H9 (cell line): ENCODE data around the gene ANTXR2. TPM values are rescaled to one million over a fixed set of nuclear protein-coding genes. Genes with fewer than 3 reads are reported as not detected.

Experiments
- DNase-seq: peaks from one replicate; pipeline ENCODE4 v3.0.0-alpha.2; 2017
- H2AFZ ChIP-seq: one replicate; pipeline ENCODE4 v1.6.1; 2013; ENCODE audit warnings: mild to moderate bottlenecking, low read length, control low read depth, moderate library complexity
- H2AK5ac ChIP-seq: 2 replicates; pipeline ENCODE4 v1.6.1; 2013; ENCODE audit warnings: low read length, control low read depth, mixed read lengths; ENCODE audit not compliant: insufficient read length
- H2BK120ac ChIP-seq: one replicate; pipeline ENCODE4 v1.6.1; 2013; ENCODE audit warnings: low read depth, mild to moderate bottlenecking, low read length, control low read depth, inconsistent platforms; ENCODE audit not compliant: poor library complexity, severe bottlenecking
- H2BK12ac ChIP-seq: 2 replicates; pipeline ENCODE4 v1.6.1; 2013; ENCODE audit warnings: low read length, control low read depth, mixed read lengths, low read depth; ENCODE audit not compliant: insufficient read length
- H2BK15ac ChIP-seq: 2 replicates; pipeline ENCODE4 v1.6.1; 2013; ENCODE audit warnings: low read depth, low read length, control low read depth
- H2BK20ac ChIP-seq: one replicate; pipeline ENCODE4 v1.6.1; 2013; ENCODE audit warnings: low read depth, mild to moderate bottlenecking, low read length, control low read depth, inconsistent platforms; ENCODE audit not compliant: poor library complexity, severe bottlenecking
- H2BK5ac ChIP-seq: 2 replicates; pipeline ENCODE4 v1.6.1; 2013; ENCODE audit warnings: low read length, control low read depth, mixed read lengths; ENCODE audit not compliant: insufficient read length
- H3K14ac ChIP-seq: 2 replicates; pipeline ENCODE4 v1.6.1; 2013; ENCODE audit warnings: low read length, control low read depth; ENCODE audit not compliant: insufficient read depth
- H3K18ac ChIP-seq: 2 replicates; pipeline ENCODE4 v1.6.1; 2013; ENCODE audit warnings: low read depth, mild to moderate bottlenecking, mixed read lengths, low read length, control low read depth; ENCODE audit not compliant: insufficient read length
- H3K23ac ChIP-seq: 2 replicates; pipeline ENCODE4 v1.6.1; 2013; ENCODE audit warnings: low read length, control low read depth, mixed read lengths, low read depth; ENCODE audit not compliant: insufficient read length
- H3K23me2 ChIP-seq: 2 replicates; pipeline ENCODE4 v1.6.1; 2013; ENCODE audit warnings: low read depth, mild to moderate bottlenecking, mixed read lengths, low read length, control low read depth; ENCODE audit not compliant: insufficient read length, poor library complexity, severe bottlenecking
- H3K27ac ChIP-seq: 2 replicates; pipeline ENCODE4 v1.5.1; 2013; ENCODE audit warnings: low read length, control low read depth, mixed read lengths, low read depth; ENCODE audit not compliant: insufficient read length
- H3K27me3 ChIP-seq: 2 replicates; pipeline ENCODE4 v1.6.1; 2013; ENCODE audit warnings: low read length, control low read depth, inconsistent platforms; ENCODE audit not compliant: insufficient read depth
- H3K4ac ChIP-seq: 2 replicates; pipeline ENCODE4 v1.6.1; 2013; ENCODE audit warnings: low read depth, mild to moderate bottlenecking, control low read depth, inconsistent platforms, low read length, moderate library complexity
- H3K4me1 ChIP-seq: 2 replicates; pipeline ENCODE4 v1.6.1; 2013; ENCODE audit warnings: low read length, control low read depth, inconsistent platforms; ENCODE audit not compliant: insufficient read depth
- H3K4me2 ChIP-seq: 2 replicates; pipeline ENCODE4 v1.6.1; 2013; ENCODE audit warnings: low read length, control low read depth, mixed read lengths; ENCODE audit not compliant: insufficient read length, insufficient read depth
- H3K56ac ChIP-seq: 2 replicates; pipeline ENCODE4 v1.6.1; 2013; ENCODE audit warnings: low read depth, mild to moderate bottlenecking, mixed read lengths, low read length, control low read depth; ENCODE audit not compliant: insufficient read length
- H3K79me1 ChIP-seq: 2 replicates; pipeline ENCODE4 v1.6.1; 2013; ENCODE audit warnings: low read depth, mild to moderate bottlenecking, moderate library complexity, low read length, control low read depth, inconsistent platforms; ENCODE audit not compliant: insufficient read depth, poor library complexity, severe bottlenecking
- H3K79me2 ChIP-seq: 2 replicates; pipeline ENCODE4 v1.6.1; 2013; ENCODE audit warnings: low read length, control low read depth, inconsistent platforms; ENCODE audit not compliant: insufficient read depth
- H3K9ac ChIP-seq: 2 replicates; pipeline ENCODE4 v1.6.1; 2013; ENCODE audit warnings: low read length, control low read depth, mixed read lengths; ENCODE audit not compliant: insufficient read length; ENCODE audit errors: extremely low read depth
- H3K9me3 ChIP-seq: one replicate; pipeline ENCODE4 v1.6.1; 2013; ENCODE audit warnings: low read depth, low read length, inconsistent platforms; ENCODE audit not compliant: control insufficient read depth
- H3T11ph ChIP-seq: one replicate; pipeline ENCODE4 v1.6.1; 2013; ENCODE audit warnings: mild to moderate bottlenecking, low read length, control low read depth, inconsistent platforms
- H4K20me1 ChIP-seq: one replicate; pipeline ENCODE4 v1.6.1; 2013; ENCODE audit not compliant: control insufficient read depth, insufficient read length, insufficient read depth
- H4K5ac ChIP-seq: 2 replicates; pipeline ENCODE4 v1.6.1; 2013; ENCODE audit warnings: low read depth, mild to moderate bottlenecking, mixed read lengths, low read length, control low read depth; ENCODE audit not compliant: insufficient read length
- H4K8ac ChIP-seq: replicated peaks from 2 replicates; pipeline ENCODE4 v1.6.1; 2013; ENCODE audit warnings: low read length, control low read depth, mixed read lengths, low read depth; ENCODE audit not compliant: insufficient read length
- H4K91ac ChIP-seq: 2 replicates; pipeline ENCODE4 v1.6.1; 2013; ENCODE audit warnings: low read depth, mild to moderate bottlenecking, moderate library complexity, mixed read lengths, low read length, control low read depth; ENCODE audit not compliant: insufficient read length
- H3K27ac Mint-ChIP-seq, 3 experiments: 2 replicates in 2 of 3; 3 replicates in 1 of 3; pipeline ENCODE4 v1.8.0; 2020 to 2021; ENCODE audit warnings: mixed read lengths in 3 of 3, mild to moderate bottlenecking in 1 of 3, moderate library complexity in 1 of 3
- H3K27me3 Mint-ChIP-seq: 2 replicates; pipeline ENCODE4 v1.8.0; 2021; ENCODE audit warnings: low read depth, mild to moderate bottlenecking, moderate library complexity, mixed read lengths
- H3K36me3 Mint-ChIP-seq, 3 experiments: 2 replicates in 2 of 3; 3 replicates in 1 of 3; pipeline ENCODE4 v1.8.0; 2020 to 2021; ENCODE audit warnings: low read depth in 3 of 3, mixed read lengths in 3 of 3; ENCODE audit not compliant: insufficient read depth in 1 of 3
- H3K4me1 Mint-ChIP-seq, 2 experiments: 2 replicates each; pipeline ENCODE4 v1.8.0; 2020; ENCODE audit warnings: mixed read lengths in 2 of 2
- H3K4me3 Mint-ChIP-seq, 2 experiments: 2 replicates in 1 of 2; 3 replicates in 1 of 2; pipeline ENCODE4 v1.8.0; 2020 to 2021; ENCODE audit warnings: mild to moderate bottlenecking in 2 of 2, mixed read lengths in 2 of 2, moderate library complexity in 1 of 2
- H3K9me3 Mint-ChIP-seq, 2 experiments: 2 replicates in 1 of 2; 3 replicates in 1 of 2; pipeline ENCODE4 v1.8.0; 2020; ENCODE audit warnings: mild to moderate bottlenecking in 2 of 2, mixed read lengths in 2 of 2, moderate library complexity in 1 of 2
- WGBS: extraction: QIAGEN DNeasy Blood & Tissue Kit; methylation state at CpG from one replicate; pipeline ENCODE4 v1.1.7; 2013; ENCODE audit warnings: missing lambda C conversion rate, low lambda C conversion rate, mixed read lengths; ENCODE audit not compliant: insufficient read length; ENCODE audit errors: extremely low coverage; 5-methylcytosine and 5-hydroxymethylcytosine counted together
- total RNA-seq: library from RNA; stranded (reverse); gene quantifications from 2 replicates; pipeline ENCODE4 v1.2.1, GENCODE V29; 2021
- TF ChIP-seq, protein P1 (sequence below): fragments of 200-600 bp; sonication (generic); conservative IDR thresholded peaks from 3 replicates; pipeline ENCODE4 v1.8.0; 2021; ENCODE audit warnings: antibody characterized with exemption, mild to moderate bottlenecking

The ANTXR2 gene
- total RNA-seq, 1 experiment from 2014 or later, result 4.7 TPM

DNA sequence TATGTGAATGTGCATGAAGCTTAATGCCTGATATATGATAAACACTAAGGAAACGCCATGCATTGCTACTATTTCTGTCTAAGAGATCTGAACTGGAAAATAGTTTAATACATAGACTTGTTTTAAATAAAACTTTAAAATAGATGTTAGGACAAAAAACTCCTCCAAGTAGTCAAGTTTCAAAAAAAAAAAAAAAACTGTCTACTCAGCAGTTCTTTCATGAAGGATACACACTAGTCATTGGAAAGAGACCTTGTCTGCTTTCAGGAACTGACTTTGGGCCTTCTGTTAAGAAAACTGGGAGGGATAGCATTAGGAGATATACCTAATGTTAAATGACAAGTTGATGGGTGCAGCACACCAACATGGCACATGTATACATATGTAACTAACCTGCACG, 138.4 kb downstream of the ANTXR2 start:
- no CpG with 5 or more reads among the region's 2 CpGs for WGBS
- Mint-ChIP-seq H3K9me3 (no peaks in the 10 kb centered on the region), H3K27ac (no peak overlapping the region), H3K4me3 (no peak overlapping the region), H3K36me3 (no peaks in the 10 kb centered on the region; a peak in 1 of 7 replicates), H3K27me3 (no peaks in the 10 kb centered on the region), H3K4me1 (peaks cover 2 to 5% of the 10 kb centered on the region in 2 experiments; a peak in 2 of 4 replicates)
- no peak overlapping the region for H3K18ac ChIP-seq
- no peak overlapping the region for H4K91ac ChIP-seq
- no peak overlapping the region for H3K27ac ChIP-seq
- H2BK120ac ChIP-seq, result no peak overlapping the region
- no peak overlapping the region for H3K4ac ChIP-seq
- no peak overlapping the region for H2AK5ac ChIP-seq
- no peaks in the 10 kb centered on the region for H4K20me1 ChIP-seq
- no peak overlapping the region for H3K23ac ChIP-seq
- no peak overlapping the region for H2BK15ac ChIP-seq
- H3K79me2 ChIP-seq, result no peaks in the 10 kb centered on the region
- no peaks in the 10 kb centered on the region for H3K23me2 ChIP-seq
- TF ChIP-seq, protein P1, sequence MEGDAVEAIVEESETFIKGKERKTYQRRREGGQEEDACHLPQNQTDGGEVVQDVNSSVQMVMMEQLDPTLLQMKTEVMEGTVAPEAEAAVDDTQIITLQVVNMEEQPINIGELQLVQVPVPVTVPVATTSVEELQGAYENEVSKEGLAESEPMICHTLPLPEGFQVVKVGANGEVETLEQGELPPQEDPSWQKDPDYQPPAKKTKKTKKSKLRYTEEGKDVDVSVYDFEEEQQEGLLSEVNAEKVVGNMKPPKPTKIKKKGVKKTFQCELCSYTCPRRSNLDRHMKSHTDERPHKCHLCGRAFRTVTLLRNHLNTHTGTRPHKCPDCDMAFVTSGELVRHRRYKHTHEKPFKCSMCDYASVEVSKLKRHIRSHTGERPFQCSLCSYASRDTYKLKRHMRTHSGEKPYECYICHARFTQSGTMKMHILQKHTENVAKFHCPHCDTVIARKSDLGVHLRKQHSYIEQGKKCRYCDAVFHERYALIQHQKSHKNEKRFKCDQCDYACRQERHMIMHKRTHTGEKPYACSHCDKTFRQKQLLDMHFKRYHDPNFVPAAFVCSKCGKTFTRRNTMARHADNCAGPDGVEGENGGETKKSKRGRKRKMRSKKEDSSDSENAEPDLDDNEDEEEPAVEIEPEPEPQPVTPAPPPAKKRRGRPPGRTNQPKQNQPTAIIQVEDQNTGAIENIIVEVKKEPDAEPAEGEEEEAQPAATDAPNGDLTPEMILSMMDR, result no peak
- H2BK12ac ChIP-seq, result no peak overlapping the region
- H3K4me1 ChIP-seq, result no peaks in the 10 kb centered on the region
- no peak overlapping the region for H3K56ac ChIP-seq
- no peak overlapping the region for H2BK5ac ChIP-seq
- H3K14ac ChIP-seq, result no peak overlapping the region
- no peak overlapping the region for H3T11ph ChIP-seq
- no peaks in the 10 kb centered on the region for H3K27me3 ChIP-seq
- no peak overlapping the region for H2AFZ ChIP-seq
- H3K4me2 ChIP-seq, result no peak overlapping the region
- H3K79me1 ChIP-seq, result no peaks in the 10 kb centered on the region
- DNase-seq, result no peak
- H3K9ac ChIP-seq, result no peak overlapping the region
- H3K9me3 ChIP-seq, result no peaks in the 10 kb centered on the region
- no peak overlapping the region for H2BK20ac ChIP-seq
- H4K8ac ChIP-seq, result no peak overlapping the region
- H4K5ac ChIP-seq, result no peak overlapping the region
